ENCODE measurements around the gene KLHL29.
A peak's percentile ranks its signal among the peaks of the same experiment; 100 is the strongest.

The KLHL29 gene

DNA sequence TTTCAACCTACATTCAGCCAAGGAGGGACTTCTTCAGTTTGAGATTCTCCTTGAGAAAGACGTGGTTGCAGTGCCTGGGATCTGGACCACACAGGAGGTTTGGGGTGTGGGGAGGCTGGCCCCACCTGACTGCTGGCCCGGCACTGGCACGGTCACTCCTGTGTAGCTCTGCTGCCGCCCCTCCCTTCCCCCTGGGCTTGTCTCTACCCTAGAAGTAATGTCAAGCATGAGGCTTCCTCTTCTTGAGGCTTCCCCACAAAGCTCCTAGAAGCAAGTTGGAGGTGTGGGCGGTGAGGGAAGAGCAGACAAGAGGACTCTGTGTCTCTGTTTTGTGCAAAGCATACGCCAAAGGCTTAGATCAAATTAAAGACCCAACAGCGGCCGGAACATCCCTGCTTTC, 8.7 kb downstream of the KLHL29 start:
- no peaks in the 10 kb centered on the region for H3K79me2 ChIP-seq (ENCODE audit: insufficient read depth, low read length)
- H3K4me3 ChIP-seq (ENCODE audit: low read length, poor library complexity, severe bottlenecking), result no peak overlapping the region
- peaks cover 26% of the 10 kb centered on the region for H3K4me1 ChIP-seq (ENCODE audit: insufficient read depth, low read length, poor library complexity, severe bottlenecking)
- H4K20me1 ChIP-seq (ENCODE audit: insufficient read depth, low read length, poor library complexity, severe bottlenecking), result no peaks in the 10 kb centered on the region
- H3K9ac ChIP-seq (ENCODE audit: low read depth, low read length, poor library complexity, severe bottlenecking), result no peak overlapping the region
- no peak overlapping the region for H2AFZ ChIP-seq (ENCODE audit: low read length)
- H3K36me3 ChIP-seq (ENCODE audit: insufficient read depth, low read length), result no peaks in the 10 kb centered on the region
- no peak overlapping the region for H3K4me2 ChIP-seq (ENCODE audit: low read depth, low read length, poor library complexity, severe bottlenecking)
- no peaks in the 10 kb centered on the region for H3K9me2 ChIP-seq (replicated peaks; ENCODE audit: low read depth, low read length)
- H3K9me3 ChIP-seq (ENCODE audit: insufficient read depth, low read depth, low read length), result no peaks in the 10 kb centered on the region
- H3F3A ChIP-seq (ENCODE audit: low read depth), result no peaks in the 10 kb centered on the region
- no peak for TF ChIP-seq EZH2phosphoT487 (IDR thresholded peaks at IDR 0.05; ENCODE audit: borderline replicate concordance)
- TF ChIP-seq CTCF (conservative IDR thresholded peaks at IDR 0.05; ENCODE audit: low read length), result no peak
- H3K27me3 ChIP-seq (ENCODE audit: insufficient read depth, low read length, poor library complexity, severe bottlenecking), result no peaks in the 10 kb centered on the region

GRCh38 chr2:23394700-23395099, 9.7 kb downstream of the KLHL29 start:
- no peaks in the 10 kb centered on the region for H4K20me1 ChIP-seq (ENCODE audit: insufficient read depth, low read length, poor library complexity, severe bottlenecking)
- no peaks in the 10 kb centered on the region for H3K36me3 ChIP-seq (ENCODE audit: insufficient read depth, low read length)
- no peaks in the 10 kb centered on the region for H3F3A ChIP-seq (ENCODE audit: low read depth)
- H3K9me3 ChIP-seq (ENCODE audit: insufficient read depth, low read depth, low read length), result no peaks in the 10 kb centered on the region
- H3K4me1 ChIP-seq (ENCODE audit: insufficient read depth, low read length, poor library complexity, severe bottlenecking), result peaks cover 20% of the 10 kb centered on the region
- TF ChIP-seq EZH2phosphoT487 (IDR thresholded peaks at IDR 0.05; ENCODE audit: borderline replicate concordance) (no peak), CTCF (conservative IDR thresholded peaks at IDR 0.05; ENCODE audit: low read length) (no peak)
- peak overlapping the region; percentile 63 for H3K4me2 ChIP-seq (ENCODE audit: low read depth, low read length, poor library complexity, severe bottlenecking)
- no peaks in the 10 kb centered on the region for H3K27me3 ChIP-seq (ENCODE audit: insufficient read depth, low read length, poor library complexity, severe bottlenecking)
- H3K4me3 ChIP-seq (ENCODE audit: low read length, poor library complexity, severe bottlenecking), result no peak overlapping the region
- H3K79me2 ChIP-seq (ENCODE audit: insufficient read depth, low read length), result no peaks in the 10 kb centered on the region
- H3K9me2 ChIP-seq (replicated peaks; ENCODE audit: low read depth, low read length), result no peaks in the 10 kb centered on the region
- no peak overlapping the region for H2AFZ ChIP-seq (ENCODE audit: low read length)
- no peak overlapping the region for H3K9ac ChIP-seq (ENCODE audit: low read depth, low read length, poor library complexity, severe bottlenecking)

DNA sequence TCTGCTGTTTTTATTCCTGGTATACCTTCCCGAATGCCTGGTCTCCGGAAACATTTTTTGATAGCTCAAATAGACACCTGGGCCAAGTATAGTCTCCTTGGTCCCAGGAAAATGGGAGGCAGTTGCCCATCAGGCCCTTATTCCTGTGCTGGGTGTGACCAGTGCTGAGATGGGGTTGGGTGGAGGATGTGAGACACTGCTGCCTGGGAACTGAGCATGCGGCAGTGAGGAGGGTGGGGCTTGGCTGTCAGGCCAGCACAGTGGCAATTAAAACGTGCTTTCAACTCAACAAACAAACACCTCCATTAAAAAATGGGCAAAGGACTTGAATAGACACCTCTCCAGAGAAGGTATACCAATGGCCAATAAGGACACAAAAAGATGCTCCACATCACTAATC, 12.5 kb downstream of the KLHL29 start:
- H3K9me3 ChIP-seq (ENCODE audit: insufficient read depth, low read depth, low read length), result no peaks in the 10 kb centered on the region
- no peak overlapping the region for H3K4me2 ChIP-seq (ENCODE audit: low read depth, low read length, poor library complexity, severe bottlenecking)

More for the DNA sequence above, 12.5 kb downstream of the KLHL29 start:
- Histone ChIP-seq H3K4me1 (ENCODE audit: insufficient read depth, low read length, poor library complexity, severe bottlenecking) (peaks cover 16% of the 10 kb centered on the region), H3K9ac (ENCODE audit: low read depth, low read length, poor library complexity, severe bottlenecking) (no peak overlapping the region), H3K79me2 (ENCODE audit: insufficient read depth, low read length) (no peaks in the 10 kb centered on the region), H4K20me1 (ENCODE audit: insufficient read depth, low read length, poor library complexity, severe bottlenecking) (no peaks in the 10 kb centered on the region), H3F3A (ENCODE audit: low read depth) (no peaks in the 10 kb centered on the region), H3K27me3 (ENCODE audit: insufficient read depth, low read length, poor library complexity, severe bottlenecking) (no peaks in the 10 kb centered on the region), H3K36me3 (ENCODE audit: insufficient read depth, low read length) (no peaks in the 10 kb centered on the region), H3K4me3 (ENCODE audit: low read length, poor library complexity, severe bottlenecking) (no peak overlapping the region), H2AFZ (ENCODE audit: low read length) (no peak overlapping the region), H3K9me2 (replicated peaks; ENCODE audit: low read depth, low read length) (no peaks in the 10 kb centered on the region)
- TF ChIP-seq CTCF (conservative IDR thresholded peaks at IDR 0.05; ENCODE audit: low read length) (no peak), EZH2phosphoT487 (IDR thresholded peaks at IDR 0.05; ENCODE audit: borderline replicate concordance) (no peak)

Data from Loucy (cell line).